Ecto neural progenitor cell (in vitro differentiated cells): ENCODE measurements around the gene LORICRIN.

ENCODE experiments used
- DNase-seq: peaks from one replicate; pipeline ENCODE4 v3.0.0-alpha.2; 2018; ENCODE audit warnings: low spot score

The LORICRIN gene

DNA sequence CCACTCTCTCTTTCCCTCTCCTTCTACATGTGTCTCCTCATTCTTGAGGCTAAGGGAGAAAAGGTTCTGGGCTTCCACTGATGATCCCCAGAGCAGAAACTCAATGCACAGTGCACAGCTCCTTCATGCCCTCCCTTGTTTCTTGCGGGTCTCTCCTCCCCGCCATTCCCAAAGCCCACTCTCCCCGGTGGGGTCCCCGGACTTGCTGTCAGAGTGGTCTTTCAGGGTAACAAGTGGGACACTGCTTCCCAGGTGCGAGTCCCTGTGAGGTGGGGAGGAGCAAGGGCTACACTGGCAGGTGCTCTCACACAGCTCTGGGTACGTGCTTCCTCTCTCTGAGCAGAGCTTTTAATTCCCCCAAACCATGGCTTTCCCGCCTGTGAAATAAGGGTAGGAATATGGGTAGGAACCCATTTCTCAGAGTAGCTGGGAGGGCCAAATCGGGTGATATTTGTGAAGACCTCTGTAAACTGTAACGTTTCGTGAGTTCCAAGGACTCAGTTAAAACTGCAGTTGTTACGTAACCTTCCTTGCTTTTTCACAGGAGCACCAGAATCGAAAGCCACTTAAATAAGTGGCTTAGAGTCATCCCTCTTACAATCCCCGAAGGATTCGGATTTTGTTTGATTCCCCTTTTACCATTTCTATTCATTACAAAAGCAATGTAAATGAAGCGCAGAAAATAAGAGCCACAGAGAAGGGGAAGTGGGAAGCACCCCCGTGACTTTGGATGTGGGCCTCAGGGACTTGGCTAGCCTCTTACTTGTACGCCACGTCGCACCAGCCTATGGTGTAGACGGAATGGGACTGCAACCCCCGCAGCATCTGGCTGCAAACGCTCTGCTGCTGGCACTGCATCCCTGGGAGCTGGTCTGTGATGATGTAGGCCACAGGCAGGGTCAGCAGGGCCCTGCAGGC, 47.1 kb downstream of the LORICRIN start:
- no peak for DNase-seq

DNA sequence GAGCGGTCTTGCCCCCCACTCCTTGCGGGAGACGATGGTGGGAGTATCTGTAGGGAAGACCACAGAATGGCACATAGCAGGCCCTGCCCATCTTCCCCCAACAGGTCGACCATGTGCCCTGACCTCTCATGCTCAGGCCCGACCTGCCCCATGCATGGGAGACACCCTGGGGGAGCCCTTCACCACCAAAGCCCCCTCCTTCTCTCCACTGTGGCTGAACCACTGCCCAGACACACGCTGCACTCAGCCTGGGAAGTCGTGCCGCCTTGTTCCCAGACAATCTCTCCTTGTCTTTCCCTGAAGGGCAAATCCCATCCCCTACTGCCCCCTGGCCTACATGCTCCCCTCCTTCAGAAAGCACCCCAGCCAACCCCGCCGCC, 47.7 kb downstream of the LORICRIN start:
- DNase-seq: no peak

- no peak for DNase-seq
These were observed 49.1 kb downstream of the LORICRIN start for GRCh38 chr1:153308540-153308939.

DNA sequence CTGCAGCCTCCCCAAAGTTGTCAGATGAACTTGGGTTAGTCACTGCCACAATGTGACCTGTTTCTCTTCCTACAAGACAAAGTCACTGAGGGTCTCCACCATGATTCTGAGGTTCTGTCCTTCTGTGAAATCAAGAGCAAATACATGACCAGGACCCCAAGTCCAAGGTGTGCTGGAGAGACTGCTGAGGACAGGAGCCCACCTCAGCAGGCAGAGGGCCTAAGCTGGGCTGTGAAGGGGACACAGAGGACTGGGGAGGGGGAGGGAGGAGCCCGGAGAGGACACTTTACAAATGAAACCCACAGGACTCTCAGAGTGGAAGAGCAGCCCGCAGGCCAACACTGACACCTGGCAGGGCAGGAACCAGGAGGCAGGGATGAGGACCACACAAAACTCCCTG, 50.0 kb downstream of the LORICRIN start:
- no peak for DNase-seq

- DNase-seq: no peak
These were observed 51.0 kb downstream of the LORICRIN start for GRCh38 chr1:153310526-153310925.
